HepG2 (cell line): Measurements from ENCODE around the gene SNX10.

Experiments
- FOXJ3 ChIP-seq: sonication (generic); formaldehyde crosslinking; IDR thresholded peaks from 2 replicates; pipeline ENCODE4 v1.4.0; 2020; ENCODE audit warnings: missing genetic modification reagents, mild to moderate bottlenecking, borderline replicate concordance
- RAD21 ChIP-seq: fragments of 450-650 bp; formaldehyde crosslinking; IDR thresholded peaks from 2 replicates; pipeline ENCODE4 v1.5.0; 2020; ENCODE audit warnings: mild to moderate bottlenecking
- ZFP36 ChIP-seq: fragments of 150-350 bp; IDR thresholded peaks from 2 replicates; pipeline ENCODE4 v1.6.1; 2018; ENCODE audit warnings: borderline replicate concordance, low read length, low read depth; ENCODE audit not compliant: partially characterized antibody
- TF ChIP-seq, protein P1 (sequence below): sonication (generic); formaldehyde crosslinking; IDR thresholded peaks from 2 replicates; pipeline ENCODE4 v1.4.0; 2020; ENCODE audit warnings: missing genetic modification reagents

DNA sequence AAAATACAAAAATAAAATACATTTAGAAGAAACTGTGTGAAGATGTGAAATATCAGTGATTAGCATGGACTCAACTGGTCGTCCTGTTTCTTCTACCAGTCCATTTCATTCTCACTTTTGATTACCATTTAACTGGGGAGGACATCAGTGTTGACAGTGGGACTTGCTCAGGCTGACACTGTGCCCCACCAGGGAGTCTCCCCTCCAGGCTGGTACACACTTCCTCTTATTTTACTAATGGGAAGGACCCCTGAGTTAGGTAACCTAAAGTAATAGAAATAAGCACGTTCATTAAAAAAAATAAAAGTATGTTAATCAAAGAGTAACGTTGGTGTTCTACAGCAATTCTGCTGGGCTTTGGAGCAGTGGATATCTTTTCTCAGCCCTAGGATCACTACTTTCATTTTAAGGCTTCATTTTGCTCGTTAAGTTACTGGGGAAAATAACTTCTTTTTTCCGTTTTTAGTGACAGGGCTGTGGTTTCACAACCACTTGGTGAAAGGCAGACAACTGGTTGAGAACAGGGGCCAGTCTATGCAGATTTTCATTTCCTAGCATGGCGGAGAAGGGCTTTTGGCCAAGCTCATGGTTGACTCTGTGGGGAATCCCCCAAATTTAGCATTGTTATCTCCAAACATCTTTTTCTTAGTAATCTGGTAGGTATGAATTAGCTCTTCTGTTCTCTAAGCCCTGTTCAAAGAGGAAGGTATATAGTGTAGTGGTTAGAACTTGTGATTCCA lies 2.1 kb downstream of the SNX10 start:
- no peak for TF ChIP-seq ZFP36
- no peak for TF ChIP-seq FOXJ3
- TF ChIP-seq, protein P1, sequence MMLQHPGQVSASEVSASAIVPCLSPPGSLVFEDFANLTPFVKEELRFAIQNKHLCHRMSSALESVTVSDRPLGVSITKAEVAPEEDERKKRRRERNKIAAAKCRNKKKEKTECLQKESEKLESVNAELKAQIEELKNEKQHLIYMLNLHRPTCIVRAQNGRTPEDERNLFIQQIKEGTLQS (CRISPR knock-in tag), result no peak
- TF ChIP-seq RAD21, result no peak
